Fibroblast of pulmonary artery (primary cell): ENCODE results near the gene REXO1.

Experiments
- DNase-seq: peaks from one replicate; pipeline ENCODE4 v3.0.0-alpha.2; 2010; ENCODE audit warnings: low read depth
- H3K4me3 ChIP-seq: replicated peaks from 2 replicates; pipeline ENCODE4 v1.5.1; 2011; ENCODE audit warnings: low read depth, mild to moderate bottlenecking, control low read depth, low read length, moderate library complexity
- TF ChIP-seq, protein P1 (sequence below): IDR thresholded peaks from 2 replicates; pipeline ENCODE4 v1.5.1; 2011; ENCODE audit warnings: mild to moderate bottlenecking, control low read depth, low read length, inconsistent platforms; ENCODE audit errors: missing control alignments

The REXO1 gene

DNA sequence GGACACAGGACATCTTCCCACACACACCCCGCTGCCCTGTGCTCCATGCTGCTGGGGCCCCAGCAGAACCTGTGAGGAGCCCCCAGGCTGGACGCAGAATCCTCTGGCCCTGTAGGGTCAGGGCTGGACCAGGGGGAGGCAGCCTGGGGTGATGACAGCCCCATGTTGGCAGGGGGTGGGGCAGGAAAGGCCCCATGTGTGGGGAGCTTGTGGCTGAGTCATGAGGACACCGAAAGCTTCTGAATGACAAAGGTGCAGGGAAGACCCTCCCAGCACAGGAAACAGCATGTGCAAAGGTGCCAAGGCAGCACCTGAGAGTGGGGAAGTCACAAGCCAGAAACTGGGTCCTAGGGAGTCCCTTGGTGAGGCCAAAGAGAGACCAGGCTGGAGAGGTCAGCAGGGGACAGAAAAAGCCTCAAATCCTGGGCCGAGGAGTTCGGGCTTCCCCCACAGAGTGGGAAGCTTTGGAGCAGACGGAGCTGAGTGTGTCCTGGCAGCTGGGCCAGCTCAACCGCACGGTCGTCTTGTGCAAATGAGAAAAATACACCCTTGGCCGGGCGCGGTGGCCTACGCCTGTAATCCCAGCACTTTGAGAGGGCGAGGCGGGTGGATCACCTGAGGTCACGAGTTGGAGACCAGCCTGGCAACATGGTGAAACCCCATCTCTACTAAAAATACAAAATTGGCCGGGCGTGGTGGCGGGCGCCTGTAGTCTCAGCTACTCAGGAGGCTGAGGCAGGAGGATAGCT lies 53.7 kb downstream of the REXO1 start:
- no peak for DNase-seq
- no peak overlapping the region for H3K4me3 ChIP-seq
- TF ChIP-seq, protein P1, sequence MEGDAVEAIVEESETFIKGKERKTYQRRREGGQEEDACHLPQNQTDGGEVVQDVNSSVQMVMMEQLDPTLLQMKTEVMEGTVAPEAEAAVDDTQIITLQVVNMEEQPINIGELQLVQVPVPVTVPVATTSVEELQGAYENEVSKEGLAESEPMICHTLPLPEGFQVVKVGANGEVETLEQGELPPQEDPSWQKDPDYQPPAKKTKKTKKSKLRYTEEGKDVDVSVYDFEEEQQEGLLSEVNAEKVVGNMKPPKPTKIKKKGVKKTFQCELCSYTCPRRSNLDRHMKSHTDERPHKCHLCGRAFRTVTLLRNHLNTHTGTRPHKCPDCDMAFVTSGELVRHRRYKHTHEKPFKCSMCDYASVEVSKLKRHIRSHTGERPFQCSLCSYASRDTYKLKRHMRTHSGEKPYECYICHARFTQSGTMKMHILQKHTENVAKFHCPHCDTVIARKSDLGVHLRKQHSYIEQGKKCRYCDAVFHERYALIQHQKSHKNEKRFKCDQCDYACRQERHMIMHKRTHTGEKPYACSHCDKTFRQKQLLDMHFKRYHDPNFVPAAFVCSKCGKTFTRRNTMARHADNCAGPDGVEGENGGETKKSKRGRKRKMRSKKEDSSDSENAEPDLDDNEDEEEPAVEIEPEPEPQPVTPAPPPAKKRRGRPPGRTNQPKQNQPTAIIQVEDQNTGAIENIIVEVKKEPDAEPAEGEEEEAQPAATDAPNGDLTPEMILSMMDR = no peak

DNA sequence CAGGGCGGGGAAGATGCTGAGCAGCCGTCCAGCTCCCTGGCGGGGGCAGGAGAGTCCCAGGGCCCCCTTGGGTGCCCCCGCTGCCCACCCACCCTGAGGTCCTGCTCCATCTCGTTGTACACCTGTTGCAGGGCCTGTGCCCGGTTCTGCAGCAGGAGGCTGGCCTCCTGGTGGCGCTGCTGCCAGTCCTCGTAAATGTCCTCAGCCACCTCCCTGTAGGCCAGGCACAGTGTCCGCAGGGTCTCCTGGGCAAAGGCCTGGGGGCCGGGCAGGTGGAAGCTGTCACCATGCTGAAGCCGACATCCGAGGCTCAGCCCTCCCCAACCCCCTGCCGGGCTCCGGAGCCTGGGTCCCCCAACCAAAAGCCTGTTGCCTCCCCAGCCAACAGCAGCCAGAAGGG lies 56.4 kb downstream of the REXO1 start:
- TF ChIP-seq, protein P1 = no peak
- H3K4me3 ChIP-seq = no peak overlapping the region
- DNase-seq = no peak

DNA sequence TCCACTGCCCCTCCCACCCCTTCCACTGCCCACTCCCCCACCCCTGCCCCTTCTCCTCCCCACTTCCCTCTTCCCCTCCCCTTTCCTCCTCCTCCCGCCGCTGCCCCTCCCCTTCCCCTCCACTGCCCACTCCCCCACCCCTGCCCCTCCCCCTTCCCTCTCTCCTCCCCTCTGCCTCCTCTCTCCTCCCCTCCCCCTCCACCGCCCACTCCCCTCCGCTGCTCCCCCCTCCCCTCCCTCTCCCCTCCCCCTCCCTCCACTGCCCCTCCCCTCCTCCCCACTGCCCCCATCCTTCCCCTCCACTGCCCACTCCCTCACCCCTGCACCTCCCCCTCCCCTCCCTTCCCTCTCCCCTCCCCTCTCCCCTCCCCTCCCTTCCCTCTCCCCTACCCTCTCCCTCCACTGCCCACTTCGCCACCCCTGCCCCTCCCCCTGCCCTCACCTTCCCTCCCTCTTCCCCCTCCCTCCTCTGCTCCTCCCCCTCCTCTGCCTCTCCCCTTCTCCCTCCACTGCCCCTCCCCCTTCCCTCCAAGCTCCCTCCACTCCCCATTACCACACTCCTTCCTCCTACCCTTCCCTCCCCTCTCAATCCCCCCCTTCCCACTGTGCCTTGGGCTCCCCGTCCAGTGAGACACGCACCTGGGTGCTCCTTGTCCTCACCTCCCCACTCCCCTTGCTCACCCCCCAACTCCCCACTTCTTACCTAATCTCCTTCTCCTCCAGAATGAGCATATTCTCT lies 58.1 kb downstream of the REXO1 start:
- H3K4me3 ChIP-seq = no peak overlapping the region
- no peak for DNase-seq
- TF ChIP-seq, protein P1 = no peak

DNA sequence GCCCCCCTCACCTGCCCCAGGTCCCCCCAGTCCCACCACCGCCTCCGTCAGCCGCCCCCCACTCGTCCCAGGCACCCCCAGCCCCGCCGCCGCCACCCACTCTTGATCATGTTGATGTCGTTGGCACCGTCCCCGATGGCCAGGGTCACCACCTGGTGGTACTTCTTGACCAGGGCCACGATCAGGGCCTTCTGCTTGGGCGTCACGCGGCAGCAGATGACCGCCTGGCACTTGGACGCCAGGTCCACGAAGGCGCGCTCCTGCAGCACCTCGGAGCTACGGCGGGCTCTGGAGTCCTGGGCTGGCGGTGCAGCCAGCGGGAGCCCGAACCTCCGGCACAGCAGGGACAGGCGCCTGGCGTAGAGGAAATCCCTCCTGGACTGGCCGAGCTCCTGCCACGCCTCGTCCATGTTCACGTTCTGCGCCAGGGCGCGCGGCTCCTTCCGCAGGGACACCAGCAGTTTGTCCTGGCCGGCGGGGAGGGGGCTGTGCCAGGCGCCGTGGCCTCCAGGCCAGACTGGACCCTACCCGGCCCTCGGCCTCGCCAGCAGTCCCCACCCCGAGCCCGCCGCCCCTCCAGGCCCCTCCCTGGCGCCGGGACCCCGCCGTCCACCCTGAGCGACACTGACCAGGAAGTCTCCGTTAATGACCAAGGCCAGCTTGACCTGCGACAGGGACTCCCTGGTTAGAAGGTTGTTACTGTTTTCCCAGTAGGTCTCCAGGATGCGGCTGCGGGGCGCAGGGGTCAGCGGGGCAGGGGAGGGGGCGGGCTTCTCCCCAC lies 58.8 kb downstream of the REXO1 start:
- TF ChIP-seq, protein P1 = no peak
- no peak overlapping the region for H3K4me3 ChIP-seq
- no peak for DNase-seq

DNA sequence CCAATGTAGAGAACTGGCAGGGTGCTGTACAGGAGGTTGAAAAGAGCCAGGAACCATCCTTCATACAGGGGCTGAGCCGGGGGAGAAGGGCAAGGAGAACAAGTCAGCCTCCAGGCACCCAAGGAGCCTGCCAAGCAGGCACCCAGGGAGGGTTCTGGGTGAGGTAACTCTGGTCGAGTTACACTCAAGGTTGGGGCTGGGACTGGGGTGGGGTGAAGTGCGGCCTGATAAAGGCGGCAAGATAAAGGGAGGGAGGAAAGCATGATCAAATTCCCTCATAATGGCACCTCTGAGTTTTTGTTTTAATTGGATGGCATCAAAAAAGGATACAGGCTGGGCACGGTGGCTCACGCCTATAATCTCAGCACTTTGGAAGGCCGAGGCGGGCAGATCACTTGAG lies 61.2 kb downstream of the REXO1 start:
- TF ChIP-seq, protein P1 = no peak
- DNase-seq = no peak
- no peak overlapping the region for H3K4me3 ChIP-seq

DNA sequence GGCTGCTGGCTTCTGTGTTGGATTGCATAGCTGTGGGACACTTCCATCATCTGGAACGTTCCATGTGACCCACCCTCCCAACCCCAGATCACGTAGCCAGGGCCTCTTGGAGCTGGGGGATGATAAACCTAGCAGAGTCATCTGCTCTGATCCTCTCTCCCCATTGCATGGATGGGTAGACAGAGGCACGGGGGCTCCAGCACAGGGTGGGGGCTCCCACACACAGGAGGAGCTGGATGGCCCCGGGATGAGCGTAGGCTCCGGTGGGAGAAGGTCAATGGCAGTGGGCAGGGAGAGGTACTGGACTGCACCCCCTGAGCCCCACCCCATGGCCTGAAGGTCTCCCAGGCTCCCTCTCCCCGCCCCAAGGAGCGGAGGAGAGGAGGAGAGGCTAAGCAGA lies 61.6 kb downstream of the REXO1 start:
- no peak overlapping the region for H3K4me3 ChIP-seq
- no peak for DNase-seq
- TF ChIP-seq, protein P1 = no peak
